Measurements from ENCODE around the gene SP2.
A peak's percentile ranks its signal among the peaks of the same experiment; 100 is the strongest.

SP2 gene

DNA sequence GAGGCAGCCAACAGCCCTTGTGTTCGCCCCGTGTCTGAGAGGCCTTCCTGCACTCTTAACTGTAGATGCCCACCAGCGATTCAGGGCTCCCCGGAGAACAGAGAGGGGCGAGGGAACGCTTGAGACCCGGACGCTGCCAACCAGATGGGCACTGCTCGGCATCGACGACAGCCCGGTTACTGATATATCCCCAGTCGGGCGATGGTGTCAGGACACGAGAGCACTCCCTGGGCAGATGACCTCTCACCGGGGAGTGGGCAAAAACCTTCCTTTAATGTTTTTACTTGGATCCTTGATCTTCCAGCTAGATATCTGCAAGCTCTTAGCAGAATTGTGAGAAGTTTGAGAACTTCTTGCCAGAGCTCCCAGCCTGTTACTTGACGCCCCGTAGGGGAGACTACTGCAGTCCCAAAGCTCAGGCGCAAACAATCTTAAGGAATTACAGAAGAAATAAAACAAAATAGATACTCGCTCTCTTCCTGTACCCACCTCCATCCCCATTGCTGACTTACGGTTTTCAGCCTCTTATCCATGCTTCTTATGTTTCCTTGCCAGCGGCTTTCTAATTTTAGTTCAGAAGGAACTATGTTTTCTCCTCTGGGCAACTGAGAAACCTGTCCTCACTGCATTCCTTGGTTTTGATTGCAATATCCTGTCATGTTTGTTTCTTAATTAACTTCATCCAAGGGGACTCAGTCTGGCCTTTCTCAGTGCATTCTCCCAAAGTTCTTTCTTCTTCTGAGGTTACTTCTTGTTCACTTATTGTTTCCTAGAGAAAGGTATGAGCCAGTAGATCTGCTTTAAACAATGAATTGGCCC is 845 bp downstream of the SP2 start:
- 10% methylated on average over 22 of the region's 22 CpGs for WGBS
- H3K27ac ChIP-seq (ENCODE audit: low read depth, low read length) = peak overlapping the region; percentile 87
- H3K36me3 ChIP-seq (ENCODE audit: insufficient read depth, low read length) = no peaks in the 10 kb centered on the region
- peak overlapping the region; percentile 91 for H3K9ac ChIP-seq (ENCODE audit: low read depth, low read length)
- H3K9me3 ChIP-seq (ENCODE audit: insufficient read depth, low read depth, low read length) = no peaks in the 10 kb centered on the region
- peak overlapping the region; percentile 94 for H3K4me3 ChIP-seq (ENCODE audit: low read length)
- H3K27me3 ChIP-seq (ENCODE audit: insufficient read depth, low read length) = no peaks in the 10 kb centered on the region
- peaks cover 29% of the 10 kb centered on the region for H3K4me1 ChIP-seq (ENCODE audit: insufficient read depth, low read length)

DNA sequence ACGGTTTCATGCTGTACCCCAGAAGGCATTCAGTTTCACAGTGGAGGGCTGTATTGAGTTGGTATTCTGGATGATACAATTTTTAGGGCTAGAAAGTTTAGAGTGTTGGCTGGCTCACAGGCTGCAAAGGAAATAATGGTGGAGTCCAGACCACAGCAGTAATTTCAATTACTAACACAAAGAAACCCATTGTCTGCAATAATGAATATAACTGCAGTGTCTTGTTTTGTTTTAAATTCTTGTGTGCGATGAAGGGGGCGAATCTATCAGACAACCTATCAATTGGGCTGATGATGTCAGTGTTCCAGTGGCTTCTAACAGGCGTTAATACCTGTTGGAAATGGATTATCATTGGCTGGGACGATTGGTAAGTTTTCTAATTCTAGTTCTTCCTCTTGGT is 1.5 kb downstream of the SP2 start:
- Histone ChIP-seq H3K9ac (ENCODE audit: low read depth, low read length) (no peak overlapping the region), H3K27ac (ENCODE audit: low read depth, low read length) (no peak overlapping the region), H3K4me3 (ENCODE audit: low read length) (peak overlapping the region; percentile 94)

DNA sequence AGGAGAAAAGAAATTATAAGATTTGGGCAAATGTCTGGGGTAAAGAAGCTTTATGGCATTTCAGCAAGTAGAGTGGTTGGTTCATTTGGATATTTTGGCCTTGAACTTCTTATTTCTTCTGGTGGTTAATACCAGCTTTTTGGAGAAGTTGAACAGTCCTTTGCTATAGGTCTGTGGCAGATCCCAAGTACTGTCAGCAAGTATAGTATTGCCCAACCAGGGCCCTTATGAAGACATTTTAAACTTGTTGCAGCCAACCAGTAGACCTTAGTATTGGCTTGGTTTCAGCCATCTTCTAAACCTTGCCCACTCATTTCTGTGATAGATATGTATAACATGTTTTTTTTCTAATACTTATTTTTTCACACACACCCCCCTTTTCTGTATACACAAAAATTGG is 2.2 kb downstream of the SP2 start:
- no peak overlapping the region for H3K9ac ChIP-seq (ENCODE audit: low read depth, low read length)

More for the DNA sequence above, 1.5 kb downstream of the SP2 start:
- Histone ChIP-seq H3K27me3 (ENCODE audit: insufficient read depth, low read length) (no peaks in the 10 kb centered on the region), H3K9me3 (ENCODE audit: insufficient read depth, low read depth, low read length) (no peaks in the 10 kb centered on the region), H3K4me1 (ENCODE audit: insufficient read depth, low read length) (peaks cover 36% of the 10 kb centered on the region), H3K36me3 (ENCODE audit: insufficient read depth, low read length) (no peaks in the 10 kb centered on the region)
- WGBS = 94% methylated on average over 5 of the region's 5 CpGs

DNA sequence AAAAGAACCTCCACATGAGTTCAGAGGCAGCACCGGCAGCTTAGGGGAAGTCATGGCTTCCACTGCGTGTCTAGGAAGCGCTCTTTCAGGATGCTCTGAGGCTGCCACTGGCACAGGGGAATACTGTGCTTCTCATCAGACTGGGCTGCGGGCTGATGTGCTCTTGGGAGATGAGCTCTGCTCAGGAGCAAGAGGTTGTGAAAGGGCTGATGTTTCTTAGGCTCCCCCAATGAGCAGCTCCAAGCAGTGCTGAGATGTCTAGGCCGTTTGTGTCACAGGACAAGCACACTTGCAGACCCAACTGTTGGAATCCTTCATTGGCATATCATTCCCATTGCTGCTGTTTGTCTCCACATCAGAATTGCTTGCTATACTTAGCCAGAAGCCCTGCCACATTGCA is 3.6 kb downstream of the SP2 start:
- Histone ChIP-seq H3K4me1 (ENCODE audit: insufficient read depth, low read length) (peaks cover 33% of the 10 kb centered on the region), H3K36me3 (ENCODE audit: insufficient read depth, low read length) (no peaks in the 10 kb centered on the region), H3K27me3 (ENCODE audit: insufficient read depth, low read length) (no peaks in the 10 kb centered on the region), H3K27ac (ENCODE audit: low read depth, low read length) (no peak overlapping the region), H3K4me3 (ENCODE audit: low read length) (no peak overlapping the region), H3K9ac (ENCODE audit: low read depth, low read length) (no peak overlapping the region), H3K9me3 (ENCODE audit: insufficient read depth, low read depth, low read length) (no peaks in the 10 kb centered on the region)
- WGBS = 89% methylated on average over 5 of the region's 5 CpGs

More for the DNA sequence above, 2.2 kb downstream of the SP2 start:
- no peak overlapping the region for H3K4me3 ChIP-seq (ENCODE audit: low read length)
- no peaks in the 10 kb centered on the region for H3K9me3 ChIP-seq (ENCODE audit: insufficient read depth, low read depth, low read length)
- no peak overlapping the region for H3K27ac ChIP-seq (ENCODE audit: low read depth, low read length)
- no peaks in the 10 kb centered on the region for H3K27me3 ChIP-seq (ENCODE audit: insufficient read depth, low read length)
- H3K4me1 ChIP-seq (ENCODE audit: insufficient read depth, low read length) = peaks cover 36% of the 10 kb centered on the region
- no peaks in the 10 kb centered on the region for H3K36me3 ChIP-seq (ENCODE audit: insufficient read depth, low read length)

DNA sequence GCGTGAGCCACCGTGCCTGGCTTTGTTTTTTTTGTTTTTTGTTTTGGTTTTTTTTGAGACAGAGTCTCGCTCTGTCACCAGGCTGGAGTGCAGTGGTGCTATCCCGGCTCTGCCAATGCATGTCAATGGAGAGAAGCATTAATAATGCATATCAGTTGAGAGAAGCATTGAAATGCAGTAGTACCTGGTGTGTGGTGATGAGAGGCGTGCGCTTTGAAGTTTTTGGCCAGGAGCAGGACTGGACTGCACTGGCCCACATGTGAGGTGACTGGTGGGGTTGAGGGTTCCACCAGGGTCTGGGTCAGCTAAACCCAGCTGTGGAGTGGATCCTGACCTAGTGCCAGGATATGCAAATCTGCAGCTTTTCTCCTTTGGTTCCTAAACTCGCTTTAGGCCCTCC is 5.4 kb downstream of the SP2 start:
- Histone ChIP-seq H3K27ac (ENCODE audit: low read depth, low read length) (peak overlapping the region; percentile 80; the same call in 1 of the 2 replicates), H3K4me1 (ENCODE audit: insufficient read depth, low read length) (peaks cover 44% of the 10 kb centered on the region), H3K27me3 (ENCODE audit: insufficient read depth, low read length) (no peaks in the 10 kb centered on the region), H3K9me3 (ENCODE audit: insufficient read depth, low read depth, low read length) (no peaks in the 10 kb centered on the region), H3K9ac (ENCODE audit: low read depth, low read length) (peak overlapping the region; percentile 12; the same call in 1 of the 2 replicates), H3K4me3 (ENCODE audit: low read length) (peak overlapping the region; percentile 30), H3K36me3 (ENCODE audit: insufficient read depth, low read length) (no peaks in the 10 kb centered on the region)
- WGBS = 26% methylated on average over 7 of the region's 7 CpGs

DNA sequence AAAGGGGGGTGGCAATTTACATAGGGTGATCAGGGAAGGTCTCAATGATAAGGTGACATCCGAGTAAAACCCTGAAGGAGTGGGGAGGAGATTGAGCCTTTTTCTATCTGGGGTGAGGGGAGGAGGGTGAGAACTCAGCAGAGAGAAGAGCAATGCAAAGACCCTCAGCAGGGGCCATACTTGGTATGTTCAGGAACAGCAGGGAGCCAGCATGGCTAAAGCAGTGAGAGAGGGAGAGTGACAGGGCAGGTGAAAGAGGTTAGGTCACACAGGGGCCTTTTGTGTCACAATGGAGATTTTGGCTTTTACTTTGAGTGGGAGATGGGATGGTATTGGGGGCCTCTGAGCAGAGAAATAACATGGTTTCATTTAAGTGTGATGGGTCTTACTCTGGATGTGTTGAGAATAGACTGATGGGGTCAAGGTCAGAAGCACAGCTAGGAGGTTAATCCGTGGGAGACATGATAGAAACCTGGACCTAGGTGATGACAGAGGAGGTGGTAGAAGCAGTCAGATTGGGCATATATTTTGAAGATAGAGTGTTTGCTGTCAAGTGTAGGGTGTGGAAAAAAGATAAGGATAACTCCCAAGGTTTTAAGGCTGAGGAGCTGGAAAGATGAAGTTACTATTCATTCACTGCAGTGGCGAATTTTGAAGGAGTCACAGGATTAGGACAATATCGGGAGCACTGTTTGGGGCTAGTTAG is 6.2 kb downstream of the SP2 start:
- H3K36me3 ChIP-seq (ENCODE audit: insufficient read depth, low read length) = no peaks in the 10 kb centered on the region
- H3K9me3 ChIP-seq (ENCODE audit: insufficient read depth, low read depth, low read length) = no peaks in the 10 kb centered on the region
- peaks cover 40% of the 10 kb centered on the region for H3K4me1 ChIP-seq (ENCODE audit: insufficient read depth, low read length)
- no peaks in the 10 kb centered on the region for H3K27me3 ChIP-seq (ENCODE audit: insufficient read depth, low read length)
- WGBS = 47% methylated on average over 4 of the region's 4 CpGs
- 0 out of 2 replicates have a peak overlapping the region, but pooled peaks have one; percentile 12 for H3K9ac ChIP-seq (ENCODE audit: low read depth, low read length)
- peak overlapping the region; percentile 30 for H3K4me3 ChIP-seq (ENCODE audit: low read length)
- peak overlapping the region; percentile 80; the same call in 1 of the 2 replicates for H3K27ac ChIP-seq (ENCODE audit: low read depth, low read length)

DNA sequence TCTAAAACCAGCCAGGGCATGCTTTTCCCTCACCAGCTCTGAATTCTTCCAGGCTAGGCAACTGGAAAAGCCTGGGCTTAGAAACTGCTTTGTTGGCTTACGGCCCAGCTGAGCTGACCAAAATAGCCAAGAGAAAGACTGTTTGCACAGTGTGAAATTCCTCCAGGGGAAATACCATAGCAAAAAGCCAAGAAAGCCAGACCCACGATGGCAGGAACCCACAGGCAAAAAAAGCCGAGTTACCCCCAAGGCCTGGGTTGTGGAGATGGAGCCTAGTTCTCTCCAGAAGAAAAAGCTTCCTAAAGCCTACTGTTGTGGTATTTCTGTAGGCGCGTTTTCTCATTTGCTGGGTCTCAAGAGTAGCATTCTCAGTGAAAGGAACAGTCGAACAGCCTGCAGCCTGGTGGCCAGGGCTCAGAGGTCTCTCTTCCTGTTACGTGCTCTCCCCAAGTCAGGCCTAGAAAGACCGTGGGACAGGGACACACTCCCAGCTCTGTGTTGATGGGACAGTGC is 9.2 kb downstream of the SP2 start:
- H3K4me1 ChIP-seq (ENCODE audit: insufficient read depth, low read length) = peaks cover 33% of the 10 kb centered on the region
- H3K9ac ChIP-seq (ENCODE audit: low read depth, low read length) = peak overlapping the region; percentile 43; the same call in 1 of the 2 replicates
- no peaks in the 10 kb centered on the region; the same call in 1 of the 2 replicates for H3K36me3 ChIP-seq (ENCODE audit: insufficient read depth, low read length)
- no peak overlapping the region for H3K4me3 ChIP-seq (ENCODE audit: low read length)
- H3K27me3 ChIP-seq (ENCODE audit: insufficient read depth, low read length) = no peaks in the 10 kb centered on the region
- no peaks in the 10 kb centered on the region for H3K9me3 ChIP-seq (ENCODE audit: insufficient read depth, low read depth, low read length)
- H3K27ac ChIP-seq (ENCODE audit: low read depth, low read length) = peak overlapping the region; percentile 46
- WGBS = 81% methylated on average over 8 of the region's 8 CpGs

DNA sequence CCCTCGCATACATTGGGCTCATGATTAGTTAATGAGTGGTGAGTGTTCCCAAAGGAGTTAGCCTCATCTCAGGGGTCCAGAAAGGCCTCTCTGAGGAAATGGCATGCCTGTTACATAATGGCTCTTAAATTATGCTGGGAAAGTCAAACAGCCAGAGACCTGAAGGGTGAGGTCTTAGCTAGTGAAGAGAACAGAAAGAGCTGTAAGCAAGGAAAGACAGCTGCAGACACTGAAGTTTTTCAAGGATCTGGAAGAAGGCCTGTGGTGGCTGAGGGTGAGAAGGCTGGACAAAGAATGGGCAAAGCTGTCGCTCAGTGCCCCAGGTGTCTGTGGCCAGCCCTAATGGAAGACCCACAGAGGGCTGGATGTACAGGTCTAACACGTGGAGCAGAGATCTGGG is 10.4 kb downstream of the SP2 start:
- Histone ChIP-seq H3K9ac (ENCODE audit: low read depth, low read length) (no peak overlapping the region), H3K9me3 (ENCODE audit: insufficient read depth, low read depth, low read length) (no peaks in the 10 kb centered on the region), H3K36me3 (ENCODE audit: insufficient read depth, low read length) (no peaks in the 10 kb centered on the region; the same call in 1 of the 2 replicates), H3K4me1 (ENCODE audit: insufficient read depth, low read length) (peaks cover 25% of the 10 kb centered on the region), H3K27ac (ENCODE audit: low read depth, low read length) (no peak overlapping the region), H3K27me3 (ENCODE audit: insufficient read depth, low read length) (no peaks in the 10 kb centered on the region), H3K4me3 (ENCODE audit: low read length) (no peak overlapping the region)
- 89% methylated on average over 3 of the region's 3 CpGs for WGBS

DNA sequence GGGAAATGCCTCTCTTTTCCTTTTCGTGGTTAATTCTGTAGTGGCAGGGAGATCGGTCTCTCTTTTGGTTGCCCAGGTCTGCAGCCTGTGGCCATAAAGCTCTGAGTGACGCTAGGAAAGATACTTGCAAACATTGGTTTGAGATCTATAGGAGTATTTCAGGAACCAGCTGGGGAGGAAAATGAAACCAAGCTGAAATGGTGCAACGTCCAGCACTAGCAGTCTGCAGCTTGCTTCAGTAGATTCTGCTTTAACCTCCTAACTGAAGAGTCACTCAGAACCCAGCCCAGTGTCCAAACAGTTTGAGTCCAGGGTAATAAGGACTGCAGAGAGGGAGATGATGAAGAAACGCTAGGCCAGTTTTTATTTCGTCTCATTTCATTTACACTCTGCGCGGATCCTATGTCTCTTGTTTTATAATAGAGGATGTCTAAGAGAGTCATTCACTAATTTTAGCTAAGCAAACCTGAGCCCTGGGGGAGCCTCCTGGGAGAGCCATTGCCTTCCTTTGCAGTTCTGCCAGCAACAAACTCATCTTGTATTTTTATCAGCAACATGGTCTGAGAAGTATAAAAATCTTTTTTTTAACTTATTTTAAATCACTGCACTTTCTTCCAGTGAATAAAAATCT is 12.0 kb downstream of the SP2 start:
- no peak overlapping the region for H3K9ac ChIP-seq (ENCODE audit: low read depth, low read length)
- H3K36me3 ChIP-seq (ENCODE audit: insufficient read depth, low read length) = no peaks in the 10 kb centered on the region; the same call in 1 of the 2 replicates
- 92% methylated on average over 8 of the region's 8 CpGs for WGBS
- no peak overlapping the region for H3K27ac ChIP-seq (ENCODE audit: low read depth, low read length)
- no peaks in the 10 kb centered on the region for H3K9me3 ChIP-seq (ENCODE audit: insufficient read depth, low read depth, low read length)
- no peaks in the 10 kb centered on the region for H3K27me3 ChIP-seq (ENCODE audit: insufficient read depth, low read length)
- no peak overlapping the region for H3K4me3 ChIP-seq (ENCODE audit: low read length)
- peaks cover 14% of the 10 kb centered on the region for H3K4me1 ChIP-seq (ENCODE audit: insufficient read depth, low read length)

DNA sequence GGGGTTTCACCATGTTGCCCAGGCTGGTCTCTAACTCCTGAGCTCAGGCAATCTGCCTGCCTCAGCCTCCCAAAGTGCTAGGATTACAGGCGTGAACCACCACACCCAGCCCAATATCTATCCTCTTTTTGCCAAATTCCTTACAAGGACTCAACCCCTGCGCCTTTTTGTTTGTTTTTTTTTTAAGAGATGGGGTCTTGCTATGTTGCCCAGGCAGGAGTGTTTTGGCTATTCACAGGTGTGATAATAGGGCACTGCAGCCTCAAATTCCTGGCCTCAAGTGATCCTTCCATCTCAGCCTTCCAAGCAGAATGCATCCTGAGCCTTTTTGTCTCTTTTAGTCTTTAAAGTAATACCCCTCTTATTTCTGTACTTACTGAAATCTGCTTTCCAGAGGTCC is 17.0 kb downstream of the SP2 start:
- 87% methylated on average over 2 of the region's 2 CpGs for WGBS
- peaks cover 14% of the 10 kb centered on the region for H3K36me3 ChIP-seq (ENCODE audit: insufficient read depth, low read length)

More for the DNA sequence above, 17.0 kb downstream of the SP2 start:
- H3K27ac ChIP-seq (ENCODE audit: low read depth, low read length) = no peak overlapping the region
- H3K4me3 ChIP-seq (ENCODE audit: low read length) = no peak overlapping the region
- H3K4me1 ChIP-seq (ENCODE audit: insufficient read depth, low read length) = no peaks in the 10 kb centered on the region
- no peaks in the 10 kb centered on the region for H3K9me3 ChIP-seq (ENCODE audit: insufficient read depth, low read depth, low read length)
- H3K27me3 ChIP-seq (ENCODE audit: insufficient read depth, low read length) = no peaks in the 10 kb centered on the region
- no peak overlapping the region for H3K9ac ChIP-seq (ENCODE audit: low read depth, low read length)

Measured in HUES64 (cell line).